MCF 10A (cell line): Measurements from ENCODE around the gene DLG4. TPM values are rescaled to one million over a fixed set of nuclear protein-coding genes. Genes with fewer than 3 reads are reported as not detected.

Source experiments
- BruUV-seq: library from RNA; stranded (reverse); fragments of 400-500 nt; replicated peaks from 2 replicates; lab custom pipeline; 2021; lab: Mats Ljungman, UMichigan
- CTCF ChIA-PET: fragments of 300-600 bp; sonication (Branson Sonifier 250); formaldehyde crosslinking; extraction: SDS; loops from one replicate; lab custom pipeline; 2021; ENCODE audit warnings: antibody characterized with exemption, inconsistent platforms; lab: Yijun Ruan, JAX
- POLR2A ChIA-PET: fragments of 300-600, 350-650 bp; sonication (Branson Sonifier 250); formaldehyde crosslinking; extraction: SDS; loops from one replicate; lab custom pipeline; 2020; ENCODE audit warnings: antibody characterized with exemption, inconsistent platforms; lab: Yijun Ruan, JAX
- DNase-seq: peaks from one replicate; pipeline ENCODE4 v3.0.0-alpha.2; 2018; ENCODE audit not compliant: unreplicated experiment
- H3K27ac Mint-ChIP-seq: one replicate; pipeline ENCODE4 v1.8.0; 2022; ENCODE audit warnings: mild to moderate bottlenecking, low read depth, mixed read lengths; ENCODE audit not compliant: unreplicated experiment
- H3K27me3 Mint-ChIP-seq: one replicate; pipeline ENCODE4 v1.8.0; 2022; ENCODE audit warnings: mixed read lengths; ENCODE audit not compliant: insufficient read depth, unreplicated experiment
- H3K36me3 Mint-ChIP-seq: one replicate; pipeline ENCODE4 v1.8.0; 2022; ENCODE audit warnings: mild to moderate bottlenecking, moderate library complexity, mixed read lengths; ENCODE audit not compliant: insufficient read depth, unreplicated experiment
- H3K4me1 Mint-ChIP-seq: one replicate; pipeline ENCODE4 v1.8.0; 2022; ENCODE audit warnings: mixed read lengths; ENCODE audit not compliant: insufficient read depth, unreplicated experiment
- H3K4me3 Mint-ChIP-seq: one replicate; pipeline ENCODE4 v1.8.0; 2022; ENCODE audit warnings: mild to moderate bottlenecking, moderate library complexity, mixed read lengths; ENCODE audit not compliant: unreplicated experiment
- H3K9me3 Mint-ChIP-seq: one replicate; pipeline ENCODE4 v1.8.0; 2022; ENCODE audit warnings: mixed read lengths; ENCODE audit not compliant: unreplicated experiment
- CTCF ChIP-seq: fragments of 200-600 bp; IDR thresholded peaks from one replicate; pipeline ENCODE4 v1.8.0; 2022; ENCODE audit warnings: antibody characterized with exemption, mild to moderate bottlenecking; ENCODE audit not compliant: unreplicated experiment
- intact Hi-C: fragments of 100-400 bp; cut with micrococcal nuclease; formaldehyde crosslinking; loops from 2 replicates; pipeline ENCODE4 v1.14.1; 2022
- total RNA-seq: library from RNA; stranded (reverse); gene quantifications from 2 replicates; pipeline ENCODE4 v1.2.3, GENCODE V29; 2022

The DLG4 gene
- total RNA-seq, 1 experiment from 2014 or later: 7.6 TPM

- Mint-ChIP-seq H3K27me3 (no peaks in the 10 kb centered on the region), H3K9me3 (no peaks in the 10 kb centered on the region), H3K27ac (peak overlapping the region; percentile 96), H3K4me3 (peak overlapping the region; percentile 86), H3K4me1 (peaks cover 49% of the 10 kb centered on the region), H3K36me3 (peaks cover 55% of the 10 kb centered on the region)
- BruUV-seq: no TSS peak
- ChIA-PET POLR2A (interaction anchor here (0.7 to 9.0 kb wide), 6 partner anchors 9 to 182 kb away, joined by 3 to 278 read pairs (median 6); partner anchors contain the start of genes DVL2, GABARAP, PHF23 and SLC16A13), CTCF (interaction anchor here (1.1 kb wide), 1 partner anchor 82 kb away, joined by 4 read pairs; no protein-coding TSS in a partner anchor)
- intact Hi-C loops: no loop called here
- no peak for DNase-seq
- TF ChIP-seq CTCF: no peak
These were observed 878 bp downstream of the DLG4 start for GRCh38 chr17:7218758-7219157.

GRCh38 chr17:7218166-7218565 is 1.5 kb downstream of the DLG4 start:
- peaks cover 49% of the 10 kb centered on the region for H3K36me3 Mint-ChIP-seq
- DNase-seq: no peak
- H3K27ac Mint-ChIP-seq: peak overlapping the region; percentile 96
- BruUV-seq: no TSS peak
- no peaks in the 10 kb centered on the region for H3K27me3 Mint-ChIP-seq
- H3K9me3 Mint-ChIP-seq: no peaks in the 10 kb centered on the region
- peak overlapping the region; percentile 86 for H3K4me3 Mint-ChIP-seq
- ChIA-PET CTCF (interaction anchor here (0.6 to 1.1 kb wide), 2 partner anchors 81 to 167 kb away, joined by 3 to 4 read pairs; no protein-coding TSS in a partner anchor), POLR2A (interaction anchor here (9.0 kb wide), 1 partner anchor 19 kb away, joined by 278 read pairs; the partner anchor contains the start of genes DVL2, GABARAP and PHF23)
- TF ChIP-seq CTCF: no peak
- H3K4me1 Mint-ChIP-seq: peaks cover 49% of the 10 kb centered on the region
- intact Hi-C loops: no loop called here

- H3K27ac Mint-ChIP-seq: no peak overlapping the region
- H3K4me3 Mint-ChIP-seq: peak overlapping the region; percentile 28
- H3K27me3 Mint-ChIP-seq: no peaks in the 10 kb centered on the region
- peaks cover 49% of the 10 kb centered on the region for H3K4me1 Mint-ChIP-seq
- no TSS peak for BruUV-seq
- POLR2A ChIA-PET: interaction anchor here (9.0 kb wide), 1 partner anchor 19 kb away, joined by 278 read pairs; the partner anchor contains the start of genes DVL2, GABARAP and PHF23
- H3K36me3 Mint-ChIP-seq: peaks cover 41% of the 10 kb centered on the region
- CTCF ChIA-PET: interaction anchor here (0.6 kb wide), 1 partner anchor 166 kb away, joined by 3 read pairs; no protein-coding TSS in a partner anchor
- intact Hi-C loops: no loop called here
- H3K9me3 Mint-ChIP-seq: no peaks in the 10 kb centered on the region
- TF ChIP-seq CTCF: no peak
- peak; percentile 43 for DNase-seq
These were observed 2.3 kb downstream of the DLG4 start for GRCh38 chr17:7217113-7217987.
